Stimulated activated naive CD8-positive, alpha-beta T cell treated with anti-CD3 and anti-CD28 coated beads, Interleukin-15, Interleukin-2, amounts not matched to agents 100 ng/mL and 50 ng/mL, for 24 hours (primary cell): ENCODE results near the gene METTL27.
"Not testable (repeated sequence)": the region's sequence is repeated elsewhere in the genome, so short reads cannot be mapped to it uniquely, and the experiment has no call there.

Experiments
- H3K27ac Mint-ChIP-seq: one replicate; pipeline ENCODE4 v1.8.0; 2021; ENCODE audit warnings: mild to moderate bottlenecking, mixed read lengths
- H3K27me3 Mint-ChIP-seq: one replicate; pipeline ENCODE4 v1.8.0; 2021; ENCODE audit warnings: mixed read lengths
- H3K36me3 Mint-ChIP-seq: one replicate; pipeline ENCODE4 v1.8.0; 2021; ENCODE audit warnings: low read depth, mixed read lengths
- H3K4me1 Mint-ChIP-seq: one replicate; pipeline ENCODE4 v1.8.0; 2021; ENCODE audit warnings: low read depth, mixed read lengths
- H3K4me3 Mint-ChIP-seq: one replicate; pipeline ENCODE4 v1.8.0; 2021; ENCODE audit warnings: mild to moderate bottlenecking, mixed read lengths
- H3K9me3 Mint-ChIP-seq: one replicate; pipeline ENCODE4 v1.8.0; 2021; ENCODE audit warnings: mixed read lengths

METTL27 gene

DNA sequence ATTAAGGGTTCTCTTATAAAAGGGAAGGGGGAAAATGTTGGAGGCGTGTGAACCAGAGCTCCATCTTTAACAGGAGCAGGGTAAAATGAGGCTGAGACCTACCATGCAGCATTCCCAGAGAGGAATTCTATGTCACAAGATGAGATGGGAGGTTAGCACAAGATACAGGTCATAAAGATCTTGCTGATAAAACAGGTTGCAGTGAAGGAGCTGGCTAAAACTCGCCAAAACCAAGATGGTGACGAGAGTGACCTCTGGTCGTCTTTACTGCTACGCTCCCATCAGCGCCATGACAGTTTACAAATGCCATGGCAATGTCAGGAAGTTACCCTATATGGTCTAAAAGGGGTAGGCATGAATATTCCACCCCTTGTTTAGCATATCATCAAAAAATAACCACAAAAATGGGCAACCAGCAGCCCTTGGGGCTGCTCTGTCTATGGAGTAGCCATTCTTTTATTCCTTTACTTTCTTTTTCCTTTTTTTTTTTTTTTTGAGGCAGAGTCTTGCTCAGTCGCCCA, 51.1 kb downstream of the METTL27 start:
- not testable (repeated sequence) for H3K36me3 Mint-ChIP-seq, H3K4me3 Mint-ChIP-seq, H3K4me1 Mint-ChIP-seq, H3K9me3 Mint-ChIP-seq, H3K27ac Mint-ChIP-seq
- peaks cover 11% of the 10 kb centered on the region for H3K27me3 Mint-ChIP-seq

DNA sequence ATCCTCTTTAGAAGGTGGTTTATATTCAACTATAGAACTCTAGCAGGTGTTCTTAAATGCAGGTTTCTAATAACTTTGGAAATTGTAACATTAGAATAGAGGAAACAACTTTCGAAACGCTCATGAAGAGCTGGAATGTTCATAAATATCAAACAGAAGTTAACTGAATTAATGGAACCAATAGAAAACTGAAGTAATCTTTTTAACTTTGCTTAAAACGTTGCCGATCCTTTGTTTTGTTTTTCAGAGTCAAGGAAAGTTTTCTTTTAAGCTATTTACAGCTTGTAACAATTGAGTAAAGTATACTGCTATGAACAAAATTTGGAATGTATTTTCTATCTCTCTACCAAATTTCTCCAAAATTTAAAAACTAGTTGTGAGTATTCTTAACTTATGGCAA, 53.3 kb downstream of the METTL27 start:
- H3K27ac Mint-ChIP-seq: no peak overlapping the region
- H3K4me3 Mint-ChIP-seq: no peak overlapping the region
- no peaks in the 10 kb centered on the region for H3K36me3 Mint-ChIP-seq
- H3K4me1 Mint-ChIP-seq: no peaks in the 10 kb centered on the region
- H3K27me3 Mint-ChIP-seq: peaks cover 7% of the 10 kb centered on the region
- H3K9me3 Mint-ChIP-seq: no peaks in the 10 kb centered on the region

DNA sequence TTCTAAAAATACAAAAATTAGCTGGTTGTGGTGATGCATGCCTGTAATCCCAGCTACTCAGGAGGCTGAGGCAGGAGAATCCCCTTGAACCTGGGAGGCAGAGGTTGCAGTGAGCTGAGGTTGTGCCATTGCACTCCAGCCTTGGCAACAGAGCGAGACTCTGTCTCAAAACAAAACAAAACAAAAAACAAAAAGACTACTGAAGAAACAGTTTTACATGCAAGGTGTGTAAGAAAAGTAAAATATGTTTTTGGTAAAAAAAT, 54.6 kb downstream of the METTL27 start:
- not testable (repeated sequence) for H3K27me3 Mint-ChIP-seq, H3K27ac Mint-ChIP-seq, H3K9me3 Mint-ChIP-seq, H3K36me3 Mint-ChIP-seq, H3K4me1 Mint-ChIP-seq, H3K4me3 Mint-ChIP-seq

DNA sequence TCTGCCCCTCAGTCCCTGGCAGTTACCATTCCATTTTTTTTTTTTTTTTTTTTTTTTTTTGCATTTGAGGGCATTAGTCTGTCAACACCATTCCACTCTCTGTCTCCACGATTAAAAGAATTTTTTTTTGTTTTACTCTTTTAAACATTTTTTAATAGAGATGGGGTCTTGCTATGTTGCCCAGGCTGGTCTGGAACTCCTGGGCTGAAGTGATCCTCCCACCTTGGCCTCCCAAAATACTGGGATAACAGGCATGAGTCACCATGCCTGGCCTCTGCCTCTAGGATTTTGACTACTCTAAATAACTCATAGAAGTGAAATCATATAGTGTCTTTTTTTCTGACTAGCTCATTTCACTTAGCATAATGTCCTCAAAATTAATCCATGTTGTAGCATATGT, 55.7 kb downstream of the METTL27 start:
- Mint-ChIP-seq H3K36me3 (no peaks in the 10 kb centered on the region), H3K4me1 (no peaks in the 10 kb centered on the region), H3K27ac (no peak overlapping the region), H3K27me3 (peaks cover 3% of the 10 kb centered on the region), H3K4me3 (no peak overlapping the region), H3K9me3 (no peaks in the 10 kb centered on the region)
